ENCODE measurements around the gene BRI3.

DNA sequence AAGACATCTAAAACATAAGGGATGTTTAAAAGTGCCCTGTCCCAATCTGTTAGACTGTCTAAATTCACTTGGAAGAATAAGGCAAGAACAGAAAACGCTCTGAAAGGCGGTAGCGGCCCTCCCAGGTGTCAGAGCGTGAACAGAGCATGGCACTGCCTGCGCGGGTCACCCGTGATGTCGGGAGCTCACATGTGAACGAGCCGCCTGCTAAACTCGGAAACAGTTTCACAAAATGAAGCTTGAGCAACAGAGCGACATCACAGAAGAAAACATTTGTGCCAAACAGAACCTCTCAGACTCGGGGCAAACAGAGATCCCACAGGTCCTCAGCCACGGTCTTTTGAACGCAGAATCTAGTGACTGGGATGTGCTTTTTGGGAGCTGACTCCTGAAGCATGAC is 12.8 kb downstream of the BRI3 start:
- no peak for TF ChIP-seq CTCF (IDR thresholded peaks at IDR 0.05)
- TF ChIP-seq POLR2A (IDR thresholded peaks at IDR 0.05): no peak
